Left renal cortex interstitium (tissue), 4 donors: Measurements from ENCODE around the gene TCF19. TPM values are rescaled to one million over a fixed set of nuclear protein-coding genes. Genes with fewer than 3 reads are reported as not detected.
"Not testable (repeated sequence)": the region's sequence is repeated elsewhere in the genome, so short reads cannot be mapped to it uniquely, and the experiment has no call there.

ENCODE experiments used
- DNase-seq, 4 donors: peaks; one replicate each; pipeline ENCODE4 v3.0.0-alpha.2; 2013; ENCODE audit warnings: low read depth in 4 of 4, low spot score in 2 of 4, missing footprints in 1 of 4
- polyA plus RNA-seq, 4 donors: library from polyadenylated mRNA; unstranded; fragments of 120-200 nt; gene quantifications; one replicate each; pipeline ENCODE4 v1.2.1, GENCODE V29; 2013; ENCODE audit not compliant: insufficient read length in 4 of 4

Gene TCF19
- polyA plus RNA-seq, 4 donors, result 17.1 to 20.8 (median 18.8) TPM

DNA sequence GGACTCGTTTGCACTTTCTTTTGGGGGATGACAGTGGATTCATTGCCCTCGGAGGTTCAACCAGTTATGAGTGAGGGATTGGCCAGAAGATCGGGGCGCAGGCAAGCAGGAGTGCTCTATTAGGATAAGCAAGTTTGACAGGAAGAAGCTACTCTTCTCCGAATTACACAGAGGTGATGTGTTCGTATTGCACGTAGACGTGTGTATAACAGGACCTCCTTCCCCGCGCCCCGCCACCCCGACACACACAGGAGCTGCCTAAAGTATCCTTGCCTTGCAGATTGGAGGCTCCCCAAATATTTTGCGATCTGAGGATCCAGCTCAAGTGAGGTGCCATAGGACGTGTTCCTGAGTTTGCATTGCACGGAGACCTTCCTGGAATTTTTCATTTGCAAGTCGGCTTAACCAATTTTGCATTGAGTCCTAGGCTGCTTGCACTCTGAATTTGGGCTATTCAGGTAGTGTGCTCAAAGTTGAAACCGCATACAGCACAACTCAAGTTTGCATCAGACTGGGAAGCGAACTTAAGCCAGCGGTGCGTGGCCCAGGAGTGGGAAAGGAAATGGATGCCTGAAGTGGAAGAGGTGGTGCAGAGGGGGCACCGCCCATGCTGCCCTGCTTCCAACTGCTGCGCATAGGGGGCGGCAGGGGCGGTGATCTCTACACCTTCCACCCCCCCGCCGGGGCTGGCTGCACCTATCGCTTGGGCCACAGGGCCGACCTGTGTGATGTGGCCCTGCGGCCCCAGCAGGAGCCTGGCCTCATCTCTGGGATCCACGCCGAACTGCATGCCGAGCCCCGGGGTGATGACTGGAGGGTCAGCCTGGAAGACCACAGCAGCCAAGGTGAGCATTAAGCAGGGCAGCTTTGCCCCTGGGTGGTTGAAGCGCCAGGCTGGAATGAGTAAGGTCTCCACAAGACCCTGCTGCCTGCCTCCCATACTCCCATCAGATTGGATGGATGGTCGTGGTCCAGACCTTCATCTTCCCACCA is 770 bp downstream of the TCF19 start:
- DNase-seq, result no peak

DNA sequence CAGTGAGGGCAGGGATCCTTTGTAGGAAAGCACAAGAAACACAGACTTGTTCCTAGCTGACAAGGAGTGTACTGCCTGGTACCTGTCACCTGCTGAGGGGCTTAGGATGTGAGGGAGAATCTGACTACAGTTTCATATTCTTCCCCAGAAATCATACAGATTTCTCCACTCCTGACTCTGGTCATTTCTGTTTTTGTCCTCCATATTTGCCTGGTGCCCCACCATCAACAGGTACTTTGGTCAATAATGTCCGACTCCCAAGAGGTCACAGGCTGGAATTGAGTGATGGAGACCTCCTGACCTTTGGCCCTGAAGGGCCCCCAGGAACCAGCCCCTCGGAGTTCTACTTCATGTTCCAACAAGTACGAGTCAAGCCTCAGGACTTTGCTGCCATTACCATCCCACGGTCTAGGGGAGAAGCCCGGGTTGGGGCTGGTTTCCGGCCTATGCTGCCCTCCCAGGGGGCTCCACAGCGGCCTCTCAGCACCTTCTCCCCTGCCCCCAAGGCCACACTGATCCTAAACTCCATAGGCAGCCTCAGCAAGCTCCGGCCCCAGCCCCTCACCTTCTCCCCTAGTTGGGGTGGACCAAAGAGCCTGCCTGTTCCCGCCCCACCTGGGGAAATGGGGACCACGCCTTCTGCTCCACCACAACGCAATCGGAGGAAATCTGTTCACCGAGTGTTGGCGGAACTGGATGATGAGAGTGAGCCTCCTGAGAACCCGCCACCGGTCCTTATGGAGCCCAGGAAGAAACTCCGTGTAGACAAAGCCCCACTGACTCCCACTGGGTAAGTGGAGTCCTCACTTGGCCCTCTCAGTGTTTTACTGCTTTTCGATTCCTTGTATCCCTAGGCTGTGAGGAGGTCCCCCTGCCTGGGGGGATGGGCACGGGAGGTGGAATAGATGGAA is 3.1 kb downstream of the TCF19 start:
- DNase-seq, result no peak

DNA sequence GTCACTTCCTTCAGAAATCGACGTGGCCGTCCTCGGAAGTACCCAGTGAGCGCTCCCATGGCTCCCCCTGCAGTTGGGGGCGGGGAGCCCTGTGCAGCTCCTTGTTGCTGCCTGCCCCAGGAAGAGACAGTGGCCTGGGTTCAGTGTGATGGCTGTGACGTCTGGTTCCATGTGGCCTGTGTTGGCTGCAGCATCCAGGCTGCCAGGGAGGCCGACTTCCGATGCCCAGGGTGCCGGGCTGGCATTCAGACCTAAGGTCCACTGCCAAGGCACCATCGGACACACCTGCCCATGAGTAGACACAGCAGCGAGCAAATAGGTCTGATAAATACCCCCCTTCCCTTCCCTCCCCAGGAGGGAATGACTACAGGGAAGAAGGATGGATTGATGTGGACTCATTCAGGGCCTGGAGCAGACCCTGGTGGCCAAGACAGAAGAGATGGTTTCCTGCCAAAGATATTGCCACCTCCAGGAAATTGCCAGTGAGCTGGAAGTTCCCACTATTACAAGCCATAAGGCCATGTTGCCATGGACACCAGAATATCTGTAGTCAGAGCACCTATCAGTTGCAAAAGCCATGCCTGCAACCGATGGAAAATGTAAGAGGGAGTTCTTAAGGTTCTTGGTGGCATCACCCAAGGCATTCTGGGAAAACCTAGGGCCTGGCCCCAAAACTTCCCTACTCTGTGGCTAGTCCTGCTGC is 4.2 kb downstream of the TCF19 start:
- DNase-seq, result no peak

DNA sequence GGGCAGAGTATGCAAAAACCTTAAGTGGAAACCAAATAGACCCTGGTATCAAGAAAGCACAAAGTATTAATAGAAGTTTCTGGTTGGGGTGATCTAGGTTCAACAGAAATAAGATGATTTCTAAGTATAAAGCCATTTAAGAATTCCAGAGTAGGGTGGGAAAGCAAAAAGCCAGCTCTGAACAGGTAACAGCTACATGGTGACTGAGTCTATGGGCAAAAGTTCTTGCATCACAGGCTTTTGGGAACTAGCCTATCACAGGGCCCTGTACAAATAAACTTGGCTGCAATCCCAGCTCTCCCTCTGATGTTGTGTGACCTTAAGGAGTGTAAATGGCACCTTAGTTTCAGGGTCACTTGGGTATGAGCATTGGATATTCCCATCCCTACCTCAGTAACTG is 5.5 kb downstream of the TCF19 start:
- no peak for DNase-seq

DNA sequence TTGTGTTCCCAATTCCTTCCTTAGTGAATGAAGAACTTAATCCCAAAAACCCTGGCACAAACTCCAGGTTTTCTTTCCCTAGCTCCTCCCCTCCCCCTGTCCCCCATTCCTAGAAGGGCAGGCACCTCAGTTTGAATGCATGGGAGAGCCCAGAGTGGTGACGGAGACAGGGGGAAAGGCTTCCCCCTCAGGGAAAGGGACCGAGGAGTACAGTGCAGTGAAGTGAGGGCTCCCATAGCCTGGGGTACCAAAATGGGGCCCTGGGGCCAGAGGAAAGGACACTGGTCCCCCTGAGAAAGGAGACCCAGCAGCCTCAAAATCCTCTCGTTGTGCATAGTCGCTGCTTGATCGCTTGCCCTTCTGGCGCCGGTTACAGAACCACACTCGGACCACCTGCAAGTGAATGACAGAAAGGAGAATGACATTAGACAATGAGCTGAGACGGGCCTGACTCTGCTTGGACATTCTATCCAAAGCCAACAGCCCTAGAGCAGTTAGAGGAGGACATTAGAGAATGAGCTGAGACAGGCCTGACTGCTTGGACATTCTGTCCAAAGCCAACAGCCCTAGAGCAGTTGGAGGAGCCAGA is 6.2 kb downstream of the TCF19 start:
- DNase-seq, result not testable (repeated sequence)

- DNase-seq, result not testable (repeated sequence)
Measured at GRCh38 chr6:31165064-31165832, 6.9 kb downstream of the TCF19 start.

- no peak for DNase-seq
Measured at GRCh38 chr6:31165986-31166385, 7.6 kb downstream of the TCF19 start.

DNA sequence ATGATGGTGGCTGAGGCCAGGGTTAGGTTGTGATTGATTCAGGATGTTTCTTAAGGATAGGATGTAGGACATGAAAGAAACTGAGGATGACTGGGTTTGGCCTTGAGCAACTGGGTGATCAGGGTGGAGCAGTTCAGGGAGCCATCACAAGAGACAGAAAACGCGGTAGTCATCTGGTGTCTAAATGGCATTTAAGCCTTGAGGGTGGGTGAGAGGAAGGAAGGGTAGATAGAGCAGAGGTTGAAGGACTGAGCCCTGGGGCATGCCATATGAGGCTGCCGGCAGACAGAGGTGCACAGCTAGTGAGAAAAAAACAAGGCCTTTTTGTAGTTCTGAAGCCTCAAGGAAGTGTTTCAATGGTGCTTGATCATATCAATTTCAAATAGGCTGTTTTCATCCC is 10.2 kb downstream of the TCF19 start:
- DNase-seq, result no peak

DNA sequence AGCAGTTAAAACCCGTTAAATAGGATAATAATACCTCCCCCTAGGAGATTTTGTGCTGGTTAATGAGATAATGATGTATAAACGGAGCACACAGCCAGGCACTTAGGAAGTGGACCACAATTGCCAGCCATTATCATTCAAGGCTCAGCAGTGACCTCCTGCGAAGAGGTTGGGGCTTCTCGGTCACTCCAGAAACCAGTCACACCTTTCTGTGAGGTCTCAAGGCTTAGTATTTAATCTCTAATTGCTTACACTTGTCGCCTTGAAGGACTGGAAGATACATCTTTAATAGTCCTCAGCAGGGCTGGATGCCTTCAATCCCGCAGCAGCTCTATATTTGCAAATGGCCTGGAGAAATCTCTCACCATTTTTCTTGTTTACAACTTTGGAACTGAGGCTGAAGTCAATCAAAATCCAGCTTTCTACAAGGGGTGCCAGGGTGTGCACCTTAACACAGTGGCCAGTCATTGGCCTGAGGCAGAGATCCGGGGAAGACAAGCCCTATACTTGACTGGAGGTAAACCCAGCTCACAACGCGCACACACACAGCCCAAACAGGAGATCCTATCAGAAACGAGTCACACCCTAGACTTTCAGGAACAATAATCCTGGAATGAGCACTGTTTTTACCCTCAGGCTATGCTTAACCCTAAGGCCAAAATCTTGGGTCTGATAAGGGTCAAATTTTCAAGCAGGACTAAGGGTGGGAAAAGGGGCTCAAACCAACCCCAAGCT is 10.9 kb downstream of the TCF19 start:
- no peak for DNase-seq

GRCh38 chr6:31169858-31170599 is 11.6 kb downstream of the TCF19 start:
- not testable (repeated sequence) for DNase-seq

DNA sequence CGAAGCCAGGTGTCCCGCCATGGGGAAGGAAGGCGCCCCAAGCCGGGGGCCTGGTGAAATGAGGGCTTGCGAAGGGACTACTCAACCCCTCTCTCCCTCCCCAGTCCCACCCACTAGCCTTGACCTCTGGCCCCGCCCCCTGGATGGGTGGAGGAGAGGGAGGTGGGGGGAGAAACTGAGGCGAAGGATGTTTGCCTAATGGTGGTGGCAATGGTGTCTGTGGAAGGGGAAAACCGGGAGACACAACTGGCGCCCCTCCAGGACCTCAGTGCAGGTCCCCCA is 12.2 kb downstream of the TCF19 start, which contains the start of gene POU5F1:
TSS of gene POU5F1 (minus strand) at position 83 of the 282 bp plus-strand sequence. CDS start at position 21, 62 bp downstream.
- DNase-seq, result no peak

DNA sequence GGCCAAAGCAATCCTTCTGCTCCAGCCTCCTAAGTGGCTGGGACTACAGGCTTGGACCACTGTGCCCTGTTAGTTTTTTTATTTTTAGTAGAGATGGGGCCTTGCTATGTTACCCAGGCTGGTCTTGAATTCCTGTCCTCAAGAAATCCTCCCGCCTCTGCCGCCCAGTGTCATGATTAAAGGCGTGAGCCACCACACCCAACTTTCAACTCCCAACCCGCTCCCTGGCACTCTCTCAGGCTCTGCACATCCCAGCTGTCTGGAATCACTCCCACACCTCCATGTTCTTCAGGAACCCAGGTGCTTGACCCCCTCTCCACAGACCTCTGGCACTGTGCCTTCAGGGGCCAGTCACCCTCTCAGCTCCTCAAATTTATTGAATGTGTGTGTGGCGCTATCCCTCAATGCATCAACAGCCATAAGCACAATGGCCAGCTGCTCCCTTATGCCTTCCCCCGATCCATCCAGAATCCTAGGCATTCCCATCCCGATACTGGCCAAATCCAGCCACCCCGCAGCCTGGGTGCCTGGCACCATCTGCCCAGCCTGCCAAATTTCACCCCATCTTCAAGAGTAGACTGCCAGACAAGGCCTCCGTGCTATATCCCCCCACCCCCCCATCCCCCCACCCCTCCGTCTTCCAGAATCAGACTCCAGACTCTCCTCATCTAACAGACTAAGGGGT is 12.7 kb downstream of the TCF19 start:
- DNase-seq, result no peak

DNA sequence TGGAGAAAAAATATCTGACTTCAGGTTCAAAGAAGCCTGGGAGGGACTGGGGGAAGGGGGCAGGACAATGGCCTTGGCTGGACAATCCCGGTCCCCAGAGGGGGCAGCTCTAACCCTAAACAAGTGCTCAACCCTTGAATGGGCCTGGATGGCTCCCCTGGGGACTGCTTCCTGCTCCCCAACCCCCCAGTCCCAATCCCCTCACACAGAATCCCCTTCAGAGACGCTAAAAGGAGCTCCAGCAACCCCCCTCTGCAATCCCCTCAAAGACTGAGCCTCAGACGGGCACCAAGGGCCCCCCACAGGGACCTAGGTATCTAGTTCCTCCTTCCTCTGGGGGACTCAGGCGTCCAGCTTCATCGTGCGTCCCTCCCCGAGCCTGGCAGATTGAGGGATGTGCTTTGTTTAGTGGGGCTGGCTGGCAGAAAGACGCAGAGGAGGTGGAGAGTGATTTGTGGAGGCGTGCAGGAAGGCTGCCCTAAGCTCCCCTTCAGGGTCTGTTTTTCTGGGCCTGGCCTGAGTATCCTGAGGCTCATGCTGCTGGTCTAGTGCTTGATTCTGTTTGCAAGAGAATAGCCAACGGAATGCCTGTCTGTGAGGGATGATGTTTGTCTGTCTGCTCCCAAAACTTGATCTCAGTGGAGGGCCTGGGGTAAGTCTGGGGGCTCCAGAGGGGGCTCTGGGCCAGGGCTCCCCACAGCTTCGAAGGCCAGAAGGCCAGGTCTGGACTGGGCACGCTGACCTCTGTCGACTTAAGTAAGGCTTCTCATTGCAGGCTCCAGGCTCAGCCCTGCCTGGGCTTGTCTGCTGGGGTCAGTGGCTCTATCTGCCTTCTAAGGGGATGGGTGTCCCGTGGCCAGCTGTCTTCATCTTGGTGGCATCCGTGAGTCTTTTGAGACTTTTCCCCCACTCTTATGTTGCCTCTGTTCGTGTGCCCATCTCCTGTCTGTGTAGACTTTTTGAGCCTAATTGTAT is 13.8 kb downstream of the TCF19 start:
- no peak for DNase-seq

DNA sequence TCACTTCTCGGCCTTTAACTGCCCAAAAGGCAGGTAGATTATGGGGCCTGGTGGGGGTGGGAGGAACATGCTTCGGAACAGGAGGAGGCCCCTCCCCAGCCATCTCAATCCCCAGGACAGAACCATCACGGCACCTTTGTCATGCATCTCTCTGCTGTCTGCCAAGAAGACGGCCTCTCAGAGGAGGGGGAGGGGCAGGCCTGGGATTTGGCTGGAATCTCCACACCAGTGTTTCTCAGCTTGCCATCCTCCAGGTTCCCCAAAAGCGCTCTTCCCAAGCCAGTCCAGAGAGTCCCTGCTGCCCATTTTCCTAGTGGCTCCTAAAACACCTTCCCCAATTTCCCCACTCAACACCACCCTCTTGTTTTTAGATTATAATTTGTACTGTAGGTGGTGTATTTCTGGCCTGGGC is 14.6 kb downstream of the TCF19 start:
- no peak for DNase-seq

DNA sequence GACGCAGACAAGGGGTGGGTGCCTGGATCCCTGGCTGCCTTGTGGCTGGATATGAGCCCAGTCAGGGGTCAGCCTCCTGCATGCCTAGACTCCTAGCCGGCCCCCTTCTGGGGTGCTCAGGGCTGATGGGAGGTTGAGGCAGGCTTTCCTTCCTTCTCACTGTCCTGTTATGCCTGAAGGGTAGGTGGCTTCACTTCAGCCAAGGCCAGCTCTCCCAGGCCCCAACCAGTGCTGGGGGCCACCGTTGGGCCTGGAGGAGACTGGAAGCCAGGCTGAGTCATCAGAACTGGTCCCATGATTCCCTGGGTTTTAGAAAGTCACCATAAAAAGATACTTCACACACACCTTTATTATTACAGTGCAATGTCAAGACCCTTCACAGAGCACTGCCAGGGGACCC is 15.0 kb downstream of the TCF19 start:
- no peak for DNase-seq

DNA sequence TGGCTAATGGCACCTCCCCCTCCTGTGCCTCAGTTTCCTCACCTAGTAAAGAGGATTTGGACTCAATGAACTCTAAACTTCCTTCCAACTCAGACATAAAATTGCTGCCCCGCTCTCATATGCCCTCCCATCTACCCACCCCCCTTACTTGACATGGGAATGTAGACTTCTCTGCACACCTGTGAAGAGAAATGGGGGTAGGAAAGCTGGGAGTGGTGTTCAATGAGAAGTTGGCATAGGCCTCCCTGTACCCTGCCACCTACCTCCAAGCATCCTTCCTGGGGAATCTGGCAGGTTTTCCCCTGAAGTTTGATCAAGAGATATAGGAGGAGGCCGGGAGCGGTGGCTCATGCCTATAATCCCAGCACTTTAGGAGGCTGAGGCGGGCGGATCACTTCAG is 16.0 kb downstream of the TCF19 start:
- DNase-seq, result no peak

DNA sequence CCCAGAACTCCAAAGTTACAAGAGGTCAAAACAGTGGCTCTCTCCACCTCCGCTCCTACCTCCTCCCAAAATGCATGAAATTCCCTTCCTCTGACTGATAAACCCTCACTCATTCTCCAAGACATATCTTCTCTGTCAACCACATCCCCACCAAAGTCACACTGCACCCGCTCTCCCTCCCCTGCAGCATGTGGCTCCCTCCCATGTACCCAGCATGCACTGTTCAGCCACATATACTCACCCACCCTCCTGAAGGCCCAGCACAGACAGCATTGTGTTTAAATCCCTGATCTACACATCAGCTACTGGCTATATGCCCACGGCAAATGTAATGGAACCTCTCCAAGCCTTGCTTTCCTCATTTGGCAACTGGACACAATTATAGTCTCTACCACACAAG is 17.6 kb downstream of the TCF19 start:
- DNase-seq, result no peak
